Natural killer cell (primary cell): ENCODE results near the gene ZNF557. TPM values are rescaled to one million over a fixed set of nuclear protein-coding genes. Genes with fewer than 3 reads are reported as not detected.

Experiments used
- ATAC-seq, 3 donors: fragments of 150-1000 bp in 2 of 3; fragments of 200-7000 bp in 1 of 3; cut with Tn5 transposase; 1 replicate in 1 of 3; 2 replicates in 2 of 3; pipeline ENCODE4 v1.10.0; 2021; ENCODE audit warnings: mild to moderate bottlenecking in 2 of 3, moderate library complexity in 2 of 3
- DNase-seq, 2 donors: peaks; one replicate each; pipeline versions ENCODE4 v3.0.0 to v3.0.0-alpha.2; 2013 to 2021; ENCODE audit warnings: mixed read lengths in 1 of 2
- H3K27ac ChIP-seq: one replicate; pipeline ENCODE4 v1.5.1; 2013; ENCODE audit warnings: mild to moderate bottlenecking, low read length
- H3K27me3 ChIP-seq: one replicate; pipeline ENCODE4 v1.6.1; 2013; ENCODE audit warnings: low read length; ENCODE audit not compliant: control insufficient read depth, insufficient read depth
- H3K36me3 ChIP-seq: one replicate; pipeline ENCODE4 v1.6.1; 2013; ENCODE audit warnings: low read length; ENCODE audit not compliant: control insufficient read depth, insufficient read depth
- H3K4me1 ChIP-seq: one replicate; pipeline ENCODE4 v1.6.1; 2013; ENCODE audit warnings: low read length; ENCODE audit not compliant: control insufficient read depth, insufficient read depth
- H3K4me3 ChIP-seq: one replicate; pipeline ENCODE4 v1.5.1; 2013; ENCODE audit warnings: low read length
- H3K9me3 ChIP-seq: one replicate; pipeline ENCODE4 v1.6.1; 2013; ENCODE audit warnings: low read length; ENCODE audit not compliant: control insufficient read depth, insufficient read depth
- H3K27ac Mint-ChIP-seq, 2 donors: one replicate each; pipeline ENCODE4 v1.8.0; 2022; ENCODE audit warnings: mild to moderate bottlenecking in 2 of 2, mixed read lengths in 2 of 2, moderate library complexity in 1 of 2
- H3K27me3 Mint-ChIP-seq, 2 donors: one replicate each; pipeline ENCODE4 v1.8.0; 2022; ENCODE audit warnings: low read depth in 2 of 2, mixed read lengths in 2 of 2
- H3K36me3 Mint-ChIP-seq: one replicate; pipeline ENCODE4 v1.8.0; 2022; ENCODE audit warnings: mixed read lengths
- H3K4me1 Mint-ChIP-seq, 2 donors: one replicate each; pipeline ENCODE4 v1.8.0; 2022; ENCODE audit warnings: mixed read lengths in 2 of 2
- H3K4me3 Mint-ChIP-seq: one replicate; pipeline ENCODE4 v1.8.0; 2022; ENCODE audit warnings: mild to moderate bottlenecking, moderate library complexity, mixed read lengths
- H3K9me3 Mint-ChIP-seq, 2 donors: one replicate each; pipeline ENCODE4 v1.8.0; 2022; ENCODE audit warnings: mixed read lengths in 2 of 2
- CTCF ChIP-seq: fragments of 200-600 bp; IDR thresholded peaks from one replicate; pipeline ENCODE4 v1.8.0; 2022; ENCODE audit warnings: antibody characterized with exemption
- WGBS: methylation state at CpG from one replicate; pipeline ENCODE4 v1.1.7; 2013; ENCODE audit warnings: missing lambda C conversion rate; ENCODE audit not compliant: insufficient coverage; 5-methylcytosine and 5-hydroxymethylcytosine counted together
- intact Hi-C: fragments of 100-400 bp; cut with micrococcal nuclease; formaldehyde crosslinking; loops from one replicate; pipeline ENCODE4 v1.14.2; 2022
- total RNA-seq, 4 donors: library from RNA; stranded (reverse); fragments of 120-200 nt in 1 of 4; gene quantifications; one replicate each; pipeline versions ENCODE4 v1.2.3 to v1.2.4, GENCODE V29; 2013 to 2022

The ZNF557 gene
- total RNA-seq, 3 donors from 2014 or later (not counting 1 experiment from before 2014, with no cell fraction given) = 10.7 to 14.5 (median 10.9) TPM

GRCh38 chr19:7120499-7120898, 51.0 kb downstream of the ZNF557 start:
- no peak overlapping the region for H3K27ac ChIP-seq
- H3K27ac Mint-ChIP-seq = no peak overlapping the region
- intact Hi-C loops = no loop called here
- TF ChIP-seq CTCF = no peak
- no peaks in the 10 kb centered on the region for H3K36me3 Mint-ChIP-seq
- H3K4me1 ChIP-seq = no peaks in the 10 kb centered on the region
- H3K36me3 ChIP-seq = no peaks in the 10 kb centered on the region
- no peaks in the 10 kb centered on the region for H3K27me3 ChIP-seq
- H3K4me3 ChIP-seq = no peak overlapping the region
- 92% methylated on average over 10 of the region's 10 CpGs for WGBS
- DNase-seq (no peak), ATAC-seq (no peak)
- no peaks in the 10 kb centered on the region for H3K9me3 Mint-ChIP-seq
- no peaks in the 10 kb centered on the region for H3K27me3 Mint-ChIP-seq
- no peaks in the 10 kb centered on the region for H3K9me3 ChIP-seq
- H3K4me3 Mint-ChIP-seq = no peak overlapping the region
- H3K4me1 Mint-ChIP-seq = no peaks in the 10 kb centered on the region

GRCh38 chr19:7122701-7123100, 53.2 kb downstream of the ZNF557 start:
- Histone ChIP-seq H3K4me3 (no peak overlapping the region), H3K27ac (no peak overlapping the region), H3K9me3 (peaks cover 9% of the 10 kb centered on the region), H3K36me3 (no peaks in the 10 kb centered on the region), H3K4me1 (no peaks in the 10 kb centered on the region), H3K27me3 (no peaks in the 10 kb centered on the region)
- TF ChIP-seq CTCF = no peak
- Mint-ChIP-seq H3K4me3 (no peak overlapping the region), H3K36me3 (no peaks in the 10 kb centered on the region), H3K27ac (no peak overlapping the region), H3K4me1 (no peaks in the 10 kb centered on the region), H3K27me3 (no peaks in the 10 kb centered on the region), H3K9me3 (no peaks in the 10 kb centered on the region)
- ATAC-seq = no peak
- DNase-seq = no peak
- WGBS = 94% methylated on average over 16 of the region's 16 CpGs
- intact Hi-C loops = no loop called here

GRCh38 chr19:7124782-7125181, 55.3 kb downstream of the ZNF557 start:
- no peak for ATAC-seq
- Mint-ChIP-seq H3K27ac (no peak overlapping the region), H3K4me1 (no peaks in the 10 kb centered on the region), H3K27me3 (no peaks in the 10 kb centered on the region), H3K9me3 (no peaks in the 10 kb centered on the region), H3K4me3 (no peak overlapping the region), H3K36me3 (no peaks in the 10 kb centered on the region)
- intact Hi-C loops = no loop called here
- no peak for TF ChIP-seq CTCF
- no peak for DNase-seq
- peaks cover 9% of the 10 kb centered on the region for H3K9me3 ChIP-seq
- no peaks in the 10 kb centered on the region for H3K36me3 ChIP-seq
- H3K4me1 ChIP-seq = no peaks in the 10 kb centered on the region
- H3K27ac ChIP-seq = no peak overlapping the region
- WGBS = 29% methylated on average over 2 of the region's 3 CpGs
- no peak overlapping the region for H3K4me3 ChIP-seq
- no peaks in the 10 kb centered on the region for H3K27me3 ChIP-seq

- H3K36me3 Mint-ChIP-seq = no peaks in the 10 kb centered on the region
- H3K4me1 Mint-ChIP-seq = no peaks in the 10 kb centered on the region
- 95% methylated on average over 16 of the region's 16 CpGs for WGBS
- Histone ChIP-seq H3K27me3 (no peaks in the 10 kb centered on the region), H3K9me3 (peaks cover 9% of the 10 kb centered on the region), H3K4me3 (no peak overlapping the region), H3K27ac (no peak overlapping the region), H3K4me1 (no peaks in the 10 kb centered on the region), H3K36me3 (no peaks in the 10 kb centered on the region)
- DNase-seq = no peak
- no peaks in the 10 kb centered on the region for H3K27me3 Mint-ChIP-seq
- intact Hi-C loops = no loop called here
- no peak overlapping the region for H3K27ac Mint-ChIP-seq
- ATAC-seq = no peak
- H3K4me3 Mint-ChIP-seq = no peak overlapping the region
- H3K9me3 Mint-ChIP-seq = no peaks in the 10 kb centered on the region
- no peak for TF ChIP-seq CTCF
Observed at GRCh38 chr19:7125221-7125620, 55.7 kb downstream of the ZNF557 start.
